ENCODE data around the gene SH3BP5. TPM values are rescaled to one million over a fixed set of nuclear protein-coding genes. Genes with fewer than 3 reads are reported as not detected.

SH3BP5 gene
- total RNA-seq, 2 donors from 2014 or later = 13.3 to 71.6 TPM

- Histone ChIP-seq H3K27ac (no peak overlapping the region), H3K27me3 (replicated peaks; ENCODE audit: insufficient read depth) (no peaks in the 10 kb centered on the region), H3K4me3 (no peak overlapping the region), H3K9me3 (no peaks in the 10 kb centered on the region), H3K36me3 (no peaks in the 10 kb centered on the region), H3K4me1 (replicated peaks) (no peaks in the 10 kb centered on the region)
- TF ChIP-seq CTCF (IDR thresholded peaks at IDR 0.05) (no peak), POLR2A (IDR thresholded peaks at IDR 0.05) (no peak), POLR2AphosphoS5 (IDR thresholded peaks at IDR 0.05) (no peak)
- DNase-seq (ENCODE audit: low spot score) = no peak
- intact Hi-C loops (cut with DNase I) = loop anchor here (5.0 kb wide), 1 partner anchor 43 kb away; no protein-coding TSS in a partner anchor
These were observed 1.5 kb upstream of the SH3BP5 start for GRCh38 chr3:15333956-15334263.

- TF ChIP-seq CTCF (IDR thresholded peaks at IDR 0.05) = no peak
- TF ChIP-seq POLR2A (IDR thresholded peaks at IDR 0.05) = no peak
- TF ChIP-seq POLR2AphosphoS5 (IDR thresholded peaks at IDR 0.05) = no peak
- no peaks in the 10 kb centered on the region for H3K36me3 ChIP-seq
- no peak for DNase-seq (ENCODE audit: low spot score)
- H3K4me3 ChIP-seq = no peak overlapping the region
- H3K27me3 ChIP-seq (replicated peaks; ENCODE audit: insufficient read depth) = no peaks in the 10 kb centered on the region
- 92% methylated on average over 10 of the region's 10 CpGs for whole genome bisulfite sequencing
- intact Hi-C loops (cut with DNase I) = loop anchor here (5.0 kb wide), 1 partner anchor 44 kb away; no protein-coding TSS in a partner anchor
- H3K27ac ChIP-seq = no peak overlapping the region
- H3K4me1 ChIP-seq (replicated peaks) = no peaks in the 10 kb centered on the region
- no peaks in the 10 kb centered on the region for H3K9me3 ChIP-seq
These were observed 941 bp upstream of the SH3BP5 start for GRCh38 chr3:15333099-15333955.

GRCh38 chr3:15331606-15332404 lies 581 bp downstream of the SH3BP5 start:
- Histone ChIP-seq H3K4me3 (peak overlapping the region; percentile 69 to 78), H3K4me1 (replicated peaks) (no peaks in the 10 kb centered on the region), H3K36me3 (no peaks in the 10 kb centered on the region), H3K27me3 (replicated peaks; ENCODE audit: insufficient read depth) (no peaks in the 10 kb centered on the region), H3K9me3 (no peaks in the 10 kb centered on the region), H3K27ac (peak overlapping the region; percentile 74 to 82)
- no peak for TF ChIP-seq POLR2AphosphoS5 (IDR thresholded peaks at IDR 0.05)
- TF ChIP-seq CTCF (IDR thresholded peaks at IDR 0.05) = no peak
- no peak for TF ChIP-seq POLR2A (IDR thresholded peaks at IDR 0.05)
- intact Hi-C loops (cut with DNase I) = loop anchor here (1.0 to 5.0 kb wide), 2 partner anchors 45 to 64 kb away; no protein-coding TSS in a partner anchor
- no peak for DNase-seq (ENCODE audit: low spot score)
- 1% methylated on average over 65 of the region's 71 CpGs for WGBS

GRCh38 chr3:15331072-15331605 lies 1.2 kb downstream of the SH3BP5 start:
- WGBS = 20% methylated on average over 6 of the region's 6 CpGs
- H3K36me3 ChIP-seq = no peaks in the 10 kb centered on the region
- peak overlapping the region; percentile 69 to 78 for H3K4me3 ChIP-seq
- no peaks in the 10 kb centered on the region for H3K27me3 ChIP-seq (replicated peaks; ENCODE audit: insufficient read depth)
- DNase-seq (ENCODE audit: low spot score) = no peak
- no peaks in the 10 kb centered on the region for H3K9me3 ChIP-seq
- H3K4me1 ChIP-seq (replicated peaks) = no peaks in the 10 kb centered on the region
- TF ChIP-seq POLR2AphosphoS5 (IDR thresholded peaks at IDR 0.05) = no peak
- TF ChIP-seq CTCF (IDR thresholded peaks at IDR 0.05) = no peak
- TF ChIP-seq POLR2A (IDR thresholded peaks at IDR 0.05) = no peak
- H3K27ac ChIP-seq = peak overlapping the region; percentile 74 to 82
- intact Hi-C loops (cut with DNase I) = loop anchor here (5.0 kb wide), 1 partner anchor 46 kb away; no protein-coding TSS in a partner anchor
